Measurements from ENCODE around the gene ADRA2A.

- TF ChIP-seq SMC3 (IDR thresholded peaks at IDR 0.05; ENCODE audit: borderline replicate concordance, low read length) (no peak), SPI1 (IDR thresholded peaks at IDR 0.05; ENCODE audit: borderline replicate concordance, insufficient read depth, low read depth, low read length) (peak; percentile 65; the same call in 1 of the 2 replicates), IKZF1 (conservative IDR thresholded peaks at IDR 0.05) (no peak), GABPA (IDR thresholded peaks at IDR 0.05; ENCODE audit: low read depth) (no peak), TBL1XR1 (IDR thresholded peaks at IDR 0.05; ENCODE audit: low read depth, low read length) (no peak), CEBPZ (IDR thresholded peaks at IDR 0.05; ENCODE audit: low read depth, low read length) (no peak), ZNF274 (IDR thresholded peaks at IDR 0.05; ENCODE audit: insufficient read depth, insufficient read length) (no peak), CTCF (IDR thresholded peaks at IDR 0.05 in 2 of 3, conservative IDR thresholded peaks at IDR 0.05 in 1 of 3; ENCODE audit: control insufficient read depth in 2 of 3, extremely low read depth in 1 of 3, insufficient read depth in 1 of 3, low read depth in 3 of 3, low read length in 3 of 3) (no peak), MEF2A (IDR thresholded peaks at IDR 0.05; ENCODE audit: insufficient read depth, low read depth, low read length) (no peak), BCL11A (IDR thresholded peaks at IDR 0.05; ENCODE audit: low read depth, low read length) (no peak)
Observed at GRCh38 chr10:111030042-111030750, 46.6 kb upstream of the ADRA2A start.

Data from GM12878 (cell line).